HCT116 (cell line): ENCODE data around the gene COL12A1. TPM values are rescaled to one million over a fixed set of nuclear protein-coding genes. Genes with fewer than 3 reads are reported as not detected.

Experiments
- ATAC-seq: fragments of 200-7000 bp; cut with Tn5 transposase; 2 replicates; pipeline ENCODE4 v1.9.1; 2020; ENCODE audit warnings: mild to moderate bottlenecking, moderate library complexity
- BruUV-seq: library from RNA; stranded (reverse); fragments of 400-500 nt; replicated peaks from 2 replicates; lab custom pipeline; 2021; lab: Mats Ljungman, UMichigan
- CTCF ChIA-PET: fragments of 300-600 bp; sonication (Branson Sonifier 250); formaldehyde crosslinking; loops from one replicate; lab custom pipeline; 2021; ENCODE audit warnings: antibody characterized with exemption; lab: Charles Lee
- POLR2A ChIA-PET: fragments of 300-600, 350-600 bp; sonication (Branson Sonifier 250); formaldehyde crosslinking; loops from one replicate; lab custom pipeline; 2021; ENCODE audit warnings: antibody characterized with exemption; lab: Charles Lee
- RAD21 ChIA-PET, 2 experiments: fragments of 300-600 bp; sonication (Branson Sonifier 250); formaldehyde crosslinking; loops; one replicate each; lab custom pipeline; 2023; ENCODE audit warnings: low total read pairs in 2 of 2; ENCODE audit not compliant: uncharacterized antibody in 2 of 2, unreplicated experiment in 2 of 2, low non-redundant PET in 1 of 2; lab: Charles Lee
- DNase-seq: peaks from one replicate; pipeline ENCODE4 v3.0.0-alpha.2; 2010; ENCODE audit warnings: low read depth, low spot score
- H2AFZ ChIP-seq: fragments of 200-600 bp; shearing (Covaris generic), sonication (generic); 2 replicates; pipeline ENCODE4 v1.6.1; 2017; ENCODE audit warnings: low read depth, mixed run types, mixed read lengths, antibody characterized with exemption, low read length; ENCODE audit not compliant: poor library complexity, severe bottlenecking
- H3K27ac ChIP-seq: 2 replicates; pipeline ENCODE4 v1.5.1; 2012; ENCODE audit warnings: low read depth, low read length
- H3K27me3 ChIP-seq: fragments of 200-600 bp; sonication (generic); 2 replicates; pipeline ENCODE4 v1.6.1; 2016; ENCODE audit warnings: mixed run types, low read length, mixed read lengths; ENCODE audit not compliant: insufficient read depth
- H3K36me3 ChIP-seq, 2 experiments: fragments of 200-500 bp in 1 of 2; fragments of 200-600 bp in 1 of 2; sonication (Bioruptor generic) in 1 of 2; sonication (generic) in 1 of 2; 2 replicates each; pipeline versions ENCODE4 v1.5.1 to v1.6.1; 2014 to 2016; ENCODE audit warnings: low read length in 2 of 2, inconsistent platforms in 1 of 2, mixed read lengths in 1 of 2, mixed run types in 1 of 2; ENCODE audit not compliant: insufficient read depth in 2 of 2, control insufficient read depth in 1 of 2
- H3K4me1 ChIP-seq, 2 experiments: fragments of 200-600 bp in 1 of 2; sonication (generic) in 1 of 2; 2 replicates each; pipeline versions ENCODE4 v1.5.1 to v1.6.1; 2012 to 2017; ENCODE audit warnings: low read length in 2 of 2, inconsistent platforms in 1 of 2, mild to moderate bottlenecking in 1 of 2, mixed read lengths in 1 of 2, mixed run types in 1 of 2, moderate library complexity in 1 of 2; ENCODE audit not compliant: insufficient read depth in 2 of 2, control insufficient read depth in 1 of 2
- H3K4me2 ChIP-seq: fragments of 200-600 bp; sonication (generic); 2 replicates; pipeline ENCODE4 v1.6.1; 2017; ENCODE audit warnings: mixed run types, low read length, mixed read lengths
- H3K4me3 ChIP-seq, 2 experiments: fragments of 200-600 bp in 1 of 2; sonication (generic) in 1 of 2; replicated peaks in 1 of 2; 2 replicates each; pipeline ENCODE4 v1.5.1; 2011 to 2016; ENCODE audit warnings: low read length in 2 of 2, control low read depth in 1 of 2, low read depth in 1 of 2, mild to moderate bottlenecking in 1 of 2, mixed read lengths in 1 of 2, mixed run types in 1 of 2
- H3K79me2 ChIP-seq: fragments of 200-600 bp; sonication (generic); 2 replicates; pipeline ENCODE4 v1.6.1; 2017; ENCODE audit warnings: mild to moderate bottlenecking, mixed run types, low read length, moderate library complexity, mixed read lengths; ENCODE audit not compliant: insufficient read depth
- H3K9ac ChIP-seq: fragments of 200-600 bp; sonication (generic); 2 replicates; pipeline ENCODE4 v1.6.1; 2016; ENCODE audit warnings: low read length, mixed read lengths
- H3K9me2 ChIP-seq: fragments of 200-600 bp; sonication (generic), shearing (Covaris generic); 2 replicates; pipeline ENCODE4 v1.6.1; 2017; ENCODE audit warnings: mixed run types, mild to moderate bottlenecking, moderate library complexity; ENCODE audit not compliant: insufficient read depth
- H3K9me3 ChIP-seq, 2 experiments: fragments of 200-500 bp in 1 of 2; fragments of 200-600 bp in 1 of 2; sonication (Bioruptor generic) in 1 of 2; sonication (generic) in 1 of 2; 2 replicates each; pipeline ENCODE4 v1.6.1; 2014 to 2017; ENCODE audit warnings: low read length in 2 of 2, mixed read lengths in 2 of 2, inconsistent platforms in 1 of 2, low read depth in 1 of 2, mild to moderate bottlenecking in 1 of 2, mixed run types in 1 of 2, moderate library complexity in 1 of 2; ENCODE audit not compliant: control insufficient read depth in 1 of 2, insufficient read depth in 1 of 2
- H4K20me1 ChIP-seq: fragments of 200-600 bp; sonication (generic), shearing (Covaris generic); 2 replicates; pipeline ENCODE4 v1.6.1; 2017; ENCODE audit warnings: mixed run types, mild to moderate bottlenecking, moderate library complexity; ENCODE audit not compliant: insufficient read depth
- EZH2phosphoT487 ChIP-seq: fragments of 200-600 bp; IDR thresholded peaks from 2 replicates; pipeline ENCODE4 v1.6.1; 2018; ENCODE audit warnings: antibody characterized with exemption, borderline replicate concordance
- RAD21 ChIP-seq: IDR thresholded peaks from 2 replicates; pipeline ENCODE4 v1.6.1; 2012; ENCODE audit warnings: low read depth, mild to moderate bottlenecking
- SP1 ChIP-seq: IDR thresholded peaks from 2 replicates; pipeline ENCODE4 v1.6.1; 2012; ENCODE audit warnings: low read depth
- TCF7L2 ChIP-seq: IDR thresholded peaks from 2 replicates; pipeline ENCODE4 v1.7.0; 2011; ENCODE audit warnings: borderline replicate concordance, inconsistent platforms; ENCODE audit not compliant: insufficient read depth, insufficient read length; ENCODE audit errors: extremely low read depth
- ZNF274 ChIP-seq: fragments of 200-500 bp; sonication (Bioruptor generic); IDR thresholded peaks from 2 replicates; pipeline ENCODE4 v1.6.1; 2014; ENCODE audit warnings: mild to moderate bottlenecking, low read depth, low read length, inconsistent platforms
- intact Hi-C: fragments of 100-400 bp; cut with micrococcal nuclease; formaldehyde crosslinking; loops from 2 replicates; pipeline ENCODE4 v1.10.0; 2022
- total RNA-seq: library from RNA; stranded (reverse); gene quantifications from one replicate; pipeline ENCODE4 v1.2.1, GENCODE V29; 2021; ENCODE audit not compliant: unreplicated experiment
- TF ChIP-seq, protein P1 (sequence below): IDR thresholded peaks from 2 replicates; pipeline ENCODE4 v1.6.1; 2012; ENCODE audit warnings: low read depth

The COL12A1 gene
- total RNA-seq, 1 experiment from 2014 or later: 23.5 TPM

DNA sequence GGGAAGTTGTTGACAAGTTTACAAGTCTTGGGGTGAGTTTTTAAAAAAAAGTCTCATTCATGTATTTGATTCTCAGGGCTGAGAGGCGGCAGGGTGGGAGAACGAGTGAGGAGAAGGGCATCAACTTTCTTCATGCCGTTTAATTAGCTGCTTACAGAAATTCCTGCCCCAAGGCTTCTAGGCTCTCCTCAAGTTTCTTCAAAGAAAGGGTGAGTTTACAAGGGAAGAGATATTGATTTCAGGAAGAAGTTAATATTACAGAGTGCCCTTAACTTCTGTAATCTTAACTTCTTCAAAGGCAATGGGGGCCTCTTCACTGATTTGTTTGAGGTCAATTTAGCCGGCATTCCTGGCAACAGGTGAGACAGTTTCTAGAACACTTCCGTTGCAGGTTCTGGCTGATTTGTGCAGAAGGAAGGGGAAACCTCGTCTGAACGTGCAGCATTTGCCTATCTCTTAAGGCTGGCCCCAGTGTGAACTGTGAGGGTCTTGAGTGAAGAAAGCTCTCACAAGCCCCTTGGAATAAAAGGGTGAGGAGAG, 3.4 kb upstream of the COL12A1 start:
- Histone ChIP-seq H3K9ac (no peak overlapping the region), H3K27me3 (no peaks in the 10 kb centered on the region), H3K4me1 (peaks cover 4 to 17% of the 10 kb centered on the region in 2 experiments), H3K36me3 (no peaks in the 10 kb centered on the region), H3K9me3 (no peaks in the 10 kb centered on the region), H2AFZ (peak overlapping the region; percentile 87), H3K4me3 (no peak overlapping the region), H3K4me2 (peak overlapping the region; percentile 27), H3K79me2 (peaks cover 13% of the 10 kb centered on the region; the same call in 1 of the 2 replicates), H4K20me1 (no peaks in the 10 kb centered on the region), H3K27ac (no peak overlapping the region), H3K9me2 (no peaks in the 10 kb centered on the region)
- ChIA-PET POLR2A (interaction anchor here (0.9 kb wide), 1 partner anchor 1470 kb away, joined by 3 read pairs; no protein-coding TSS in a partner anchor), CTCF (interaction anchor here (0.6 to 4.4 kb wide), 41 partner anchors 10 to 1924 kb away, joined by 3 to 39 read pairs (median 4); no protein-coding TSS in a partner anchor), RAD21 (interaction anchor here (0.7 to 1.8 kb wide), 7 partner anchors 270 to 1472 kb away, joined by 3 to 7 read pairs (median 4); no protein-coding TSS in a partner anchor)
- DNase-seq (no peak), ATAC-seq (no peak)
- intact Hi-C loops: loop anchor here (2.0 to 10.0 kb wide), 5 partner anchors 634 to 1532 kb away; no protein-coding TSS in a partner anchor
- no TSS peak for BruUV-seq
- TF ChIP-seq, protein P1, sequence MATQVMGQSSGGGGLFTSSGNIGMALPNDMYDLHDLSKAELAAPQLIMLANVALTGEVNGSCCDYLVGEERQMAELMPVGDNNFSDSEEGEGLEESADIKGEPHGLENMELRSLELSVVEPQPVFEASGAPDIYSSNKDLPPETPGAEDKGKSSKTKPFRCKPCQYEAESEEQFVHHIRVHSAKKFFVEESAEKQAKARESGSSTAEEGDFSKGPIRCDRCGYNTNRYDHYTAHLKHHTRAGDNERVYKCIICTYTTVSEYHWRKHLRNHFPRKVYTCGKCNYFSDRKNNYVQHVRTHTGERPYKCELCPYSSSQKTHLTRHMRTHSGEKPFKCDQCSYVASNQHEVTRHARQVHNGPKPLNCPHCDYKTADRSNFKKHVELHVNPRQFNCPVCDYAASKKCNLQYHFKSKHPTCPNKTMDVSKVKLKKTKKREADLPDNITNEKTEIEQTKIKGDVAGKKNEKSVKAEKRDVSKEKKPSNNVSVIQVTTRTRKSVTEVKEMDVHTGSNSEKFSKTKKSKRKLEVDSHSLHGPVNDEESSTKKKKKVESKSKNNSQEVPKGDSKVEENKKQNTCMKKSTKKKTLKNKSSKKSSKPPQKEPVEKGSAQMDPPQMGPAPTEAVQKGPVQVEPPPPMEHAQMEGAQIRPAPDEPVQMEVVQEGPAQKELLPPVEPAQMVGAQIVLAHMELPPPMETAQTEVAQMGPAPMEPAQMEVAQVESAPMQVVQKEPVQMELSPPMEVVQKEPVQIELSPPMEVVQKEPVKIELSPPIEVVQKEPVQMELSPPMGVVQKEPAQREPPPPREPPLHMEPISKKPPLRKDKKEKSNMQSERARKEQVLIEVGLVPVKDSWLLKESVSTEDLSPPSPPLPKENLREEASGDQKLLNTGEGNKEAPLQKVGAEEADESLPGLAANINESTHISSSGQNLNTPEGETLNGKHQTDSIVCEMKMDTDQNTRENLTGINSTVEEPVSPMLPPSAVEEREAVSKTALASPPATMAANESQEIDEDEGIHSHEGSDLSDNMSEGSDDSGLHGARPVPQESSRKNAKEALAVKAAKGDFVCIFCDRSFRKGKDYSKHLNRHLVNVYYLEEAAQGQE: no peak
- TF ChIP-seq TCF7L2 (no peak), RAD21 (no peak), SP1 (no peak), EZH2phosphoT487 (no peak), ZNF274 (no peak)
